ENCODE measurements around the gene BIK. TPM values are rescaled to one million over a fixed set of nuclear protein-coding genes. Genes with fewer than 3 reads are reported as not detected.
"Not testable (repeated sequence)": the region's sequence is repeated elsewhere in the genome, so short reads cannot be mapped to it uniquely, and the experiment has no call there.

Gene BIK
- total and polyA plus RNA-seq, 11 donors, result 0.23 to 0.88 (median 0.46) TPM; not detected in 7

DNA sequence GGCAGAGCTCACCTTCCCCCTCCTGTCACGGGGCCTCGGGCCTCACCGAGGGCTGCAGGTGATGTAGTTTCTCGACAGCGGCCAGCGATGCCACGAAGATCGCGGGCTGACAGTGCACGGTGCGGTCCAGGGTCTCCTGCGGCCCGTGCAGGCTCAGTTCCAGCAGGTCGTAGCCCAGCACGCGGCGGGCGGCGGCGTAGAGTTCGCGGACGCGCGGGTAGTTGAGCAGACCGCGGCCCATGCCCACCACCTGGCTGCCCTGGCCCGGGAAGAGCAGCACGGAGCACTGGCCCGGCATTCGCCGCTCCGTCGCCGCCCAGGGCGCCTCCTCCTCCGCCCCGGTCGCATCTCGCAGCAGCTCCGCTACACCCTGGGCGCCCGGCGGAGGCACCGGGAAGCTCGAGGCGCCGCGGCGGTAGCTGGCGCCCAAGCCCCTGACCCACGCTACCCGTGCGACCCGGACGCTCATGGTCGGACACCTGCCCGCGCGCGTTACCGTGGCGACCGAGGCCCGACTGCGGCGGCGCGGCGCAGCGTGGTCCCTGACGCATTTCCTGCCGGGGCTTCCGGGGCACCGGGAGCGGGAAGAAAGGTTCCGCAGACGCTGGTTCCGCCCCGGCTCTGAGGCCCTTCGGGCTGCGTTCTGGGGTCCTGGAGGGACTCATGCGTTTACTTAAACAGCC, 32.5 kb downstream of the BIK start, which contains the start of gene MCAT:
Gene MCAT (minus strand): TSS at position 519 of the 683 bp plus-strand sequence. CDS start 50 bp downstream, at position 469.
- 0 to 1% (median 0%) methylated on average over 38 to 83 of the region's 83 CpGs for WGBS, 4 donors
- ATAC-seq (peak; percentile 75 to 96 (median 94)), DNase-seq (peak; percentile 89 to 91 (median 90))
- TF ChIP-seq POLR2A (IDR thresholded peaks at IDR 0.05), result peak in 1 of 2 donors; percentile 55
- TF ChIP-seq, protein P1, sequence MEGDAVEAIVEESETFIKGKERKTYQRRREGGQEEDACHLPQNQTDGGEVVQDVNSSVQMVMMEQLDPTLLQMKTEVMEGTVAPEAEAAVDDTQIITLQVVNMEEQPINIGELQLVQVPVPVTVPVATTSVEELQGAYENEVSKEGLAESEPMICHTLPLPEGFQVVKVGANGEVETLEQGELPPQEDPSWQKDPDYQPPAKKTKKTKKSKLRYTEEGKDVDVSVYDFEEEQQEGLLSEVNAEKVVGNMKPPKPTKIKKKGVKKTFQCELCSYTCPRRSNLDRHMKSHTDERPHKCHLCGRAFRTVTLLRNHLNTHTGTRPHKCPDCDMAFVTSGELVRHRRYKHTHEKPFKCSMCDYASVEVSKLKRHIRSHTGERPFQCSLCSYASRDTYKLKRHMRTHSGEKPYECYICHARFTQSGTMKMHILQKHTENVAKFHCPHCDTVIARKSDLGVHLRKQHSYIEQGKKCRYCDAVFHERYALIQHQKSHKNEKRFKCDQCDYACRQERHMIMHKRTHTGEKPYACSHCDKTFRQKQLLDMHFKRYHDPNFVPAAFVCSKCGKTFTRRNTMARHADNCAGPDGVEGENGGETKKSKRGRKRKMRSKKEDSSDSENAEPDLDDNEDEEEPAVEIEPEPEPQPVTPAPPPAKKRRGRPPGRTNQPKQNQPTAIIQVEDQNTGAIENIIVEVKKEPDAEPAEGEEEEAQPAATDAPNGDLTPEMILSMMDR (IDR thresholded peaks at IDR 0.05), result no peak
- Histone ChIP-seq H3K9me3 (no peaks in the 10 kb centered on the region), H3K27ac (peak within 1 kb of the TSS in 11 of 12 donors; percentile 62 to 84 (median 74)), H3K4me3 (peak within 1 kb of the TSS; percentile 76 to 99 (median 90)), H3K36me3 (peaks cover 0 to 33% (median 30%) of the 10 kb centered on the region in 9 donors), H3K4me1 (peaks cover 0 to 27% (median 18%) of the 10 kb centered on the region in 12 donors), H3K27me3 (no peaks in the 10 kb centered on the region)
- intact Hi-C loops (cut with DNase I), result no loop called here

DNA sequence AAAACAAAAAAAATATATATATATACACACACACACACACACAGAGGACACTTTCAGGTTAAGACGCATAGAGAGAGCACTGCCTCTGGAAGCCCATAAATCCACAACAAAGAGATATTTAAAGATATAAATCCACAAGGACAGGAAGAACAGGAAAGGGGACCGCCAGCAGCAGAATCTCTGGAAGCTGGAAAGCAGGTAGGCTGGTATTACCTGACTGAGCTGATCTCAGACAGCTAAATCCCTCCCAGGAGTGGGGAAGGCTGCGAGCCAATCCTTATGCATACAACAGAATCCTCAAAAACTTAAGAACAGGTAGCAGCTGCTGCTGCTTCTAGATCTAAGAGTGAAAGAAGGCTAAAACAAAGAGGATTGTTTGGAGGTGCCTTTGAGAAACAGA, 34.4 kb downstream of the BIK start:
- H3K27me3 ChIP-seq, result no peaks in the 10 kb centered on the region
- no peaks in the 10 kb centered on the region for H3K9me3 ChIP-seq
- TF ChIP-seq POLR2A (IDR thresholded peaks at IDR 0.05), result no peak
- TF ChIP-seq, protein P1 (IDR thresholded peaks at IDR 0.05), result no peak
- 81 to 89% (median 85%) methylated on average over 3 of the region's 3 CpGs for WGBS, 4 donors
- DNase-seq, result no peak
- ATAC-seq, result no peak
- intact Hi-C loops (cut with DNase I), result no loop called here
- H3K36me3 ChIP-seq, result peaks cover 0 to 16% (median 11%) of the 10 kb centered on the region in 9 donors
- H3K27ac ChIP-seq, result no peak overlapping the region
- no peak overlapping the region for H3K4me3 ChIP-seq
- peaks cover 0 to 35% (median 18%) of the 10 kb centered on the region in 12 donors for H3K4me1 ChIP-seq

- H3K27me3 ChIP-seq; H3K27ac ChIP-seq; intact Hi-C loops (cut with DNase I); H3K9me3 ChIP-seq; DNase-seq; H3K4me3 ChIP-seq; ATAC-seq: not testable (repeated sequence)
- 91 to 93% (median 92%) methylated on average over 8 of the region's 8 CpGs for WGBS, 4 donors
- H3K4me1 ChIP-seq, result peaks cover 0 to 35% (median 18%) of the 10 kb centered on the region in 12 donors
- peaks cover 0 to 11% (median 7%) of the 10 kb centered on the region in 9 donors for H3K36me3 ChIP-seq
Observed at GRCh38 chr22:43145371-43145770, 34.8 kb downstream of the BIK start.

DNA sequence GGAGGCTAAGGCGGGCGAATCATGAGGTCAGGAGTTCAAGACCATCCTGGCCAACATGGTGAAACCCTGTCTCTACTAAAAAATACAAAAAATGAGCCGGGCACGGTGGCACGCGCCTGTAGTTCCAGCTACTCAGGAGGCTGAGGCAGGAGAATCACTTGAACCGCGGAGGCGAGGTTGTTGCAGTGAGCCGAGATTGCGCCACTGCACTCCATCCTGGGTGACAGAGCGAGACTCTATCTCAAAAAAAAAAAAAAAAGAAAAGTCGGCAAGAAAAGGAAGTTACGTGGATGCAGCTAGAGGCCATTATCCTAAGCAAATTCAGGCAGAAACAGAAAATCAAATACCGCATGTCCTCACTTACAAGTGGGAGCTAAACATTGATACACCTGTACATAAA, 35.8 kb downstream of the BIK start:
- H3K36me3 ChIP-seq; H3K4me3 ChIP-seq; H3K27me3 ChIP-seq; intact Hi-C loops (cut with DNase I); H3K9me3 ChIP-seq; ATAC-seq; DNase-seq: not testable (repeated sequence)
- Histone ChIP-seq H3K27ac (peak overlapping the region in 1 of 12 donors; percentile 81), H3K4me1 (peaks cover 0 to 43% (median 20%) of the 10 kb centered on the region in 12 donors)
- WGBS, 4 donors, result 87 to 91% (median 88%) methylated on average over 15 of the region's 15 CpGs

DNA sequence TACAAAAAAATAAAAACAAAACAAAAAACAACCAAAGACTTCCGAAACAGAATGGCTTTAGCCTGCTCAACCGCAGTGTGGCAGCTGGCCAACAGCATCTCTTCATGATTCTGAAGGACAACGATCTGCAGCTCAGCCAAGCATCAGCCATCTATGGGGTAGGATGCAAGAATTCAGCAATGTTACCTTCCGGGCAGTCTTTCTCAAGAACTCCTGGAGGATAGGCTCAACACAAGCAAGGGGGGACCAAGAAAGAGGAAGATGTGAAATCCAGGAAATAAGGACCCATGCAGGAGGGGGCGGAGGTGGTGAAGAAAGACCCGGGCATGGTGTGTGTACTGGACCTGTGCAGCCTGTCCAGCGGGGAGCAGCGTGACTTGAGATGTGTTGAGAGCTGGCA, 37.3 kb downstream of the BIK start:
- Histone ChIP-seq H3K36me3 (no peaks in the 10 kb centered on the region), H3K27ac (peak overlapping the region in 2 of 12 donors; percentile 24 to 81), H3K9me3 (no peaks in the 10 kb centered on the region), H3K27me3 (no peaks in the 10 kb centered on the region), H3K4me1 (peaks cover 0 to 40% (median 21%) of the 10 kb centered on the region in 12 donors), H3K4me3 (peak overlapping the region in 1 of 12 donors; percentile 13)
- intact Hi-C loops (cut with DNase I), result no loop called here
- no peak for TF ChIP-seq POLR2A (IDR thresholded peaks at IDR 0.05)
- TF ChIP-seq, protein P1 (IDR thresholded peaks at IDR 0.05), result no peak
- DNase-seq, result peak in 1 of 5 donors; percentile 51
- no peak for ATAC-seq
- WGBS, 4 donors, result 62 to 68% (median 67%) methylated on average over 8 of the region's 8 CpGs
